Prostate gland (tissue), 2 donors: ENCODE results near the gene PLEKHA7. TPM values are rescaled to one million over a fixed set of nuclear protein-coding genes. Genes with fewer than 3 reads are reported as not detected.
"Not testable (repeated sequence)": the region's sequence is repeated elsewhere in the genome, so short reads cannot be mapped to it uniquely, and the experiment has no call there.

ENCODE experiments used
- DNase-seq: peaks from one replicate; pipeline ENCODE4 v3.0.0-alpha.2; 2019; ENCODE audit warnings: low spot score
- H3K27ac ChIP-seq, 2 donors: fragments of 200-600 bp; sonication (generic); 2 replicates each; pipeline ENCODE4 v1.5.1; 2017 to 2019
- H3K27me3 ChIP-seq: fragments of 200-600 bp; sonication (generic); replicated peaks from 2 replicates; pipeline ENCODE4 v1.5.1; 2019; ENCODE audit not compliant: insufficient read depth
- H3K36me3 ChIP-seq, 2 donors: fragments of 200-600 bp; sonication (generic); 1 replicate in 1 of 2; 2 replicates in 1 of 2; pipeline versions ENCODE4 v1.5.1 to v1.8.1; 2017 to 2019
- H3K4me1 ChIP-seq: fragments of 200-600 bp; sonication (generic); replicated peaks from 2 replicates; pipeline ENCODE4 v1.5.1; 2019
- H3K4me3 ChIP-seq, 2 donors: fragments of 200-600 bp; sonication (generic); 2 replicates each; pipeline ENCODE4 v1.5.1; 2017 to 2019
- H3K9me3 ChIP-seq: fragments of 200-600 bp; sonication (generic); 2 replicates; pipeline ENCODE4 v1.5.1; 2017
- POLR2A ChIP-seq: fragments of 450-650 bp; IDR thresholded peaks from one replicate; pipeline ENCODE4 v1.6.1; 2016; ENCODE audit warnings: antibody characterized with exemption, mild to moderate bottlenecking
- POLR2AphosphoS5 ChIP-seq: sonication (generic); formaldehyde crosslinking; IDR thresholded peaks from one replicate; pipeline ENCODE4 v1.6.1; 2017; ENCODE audit warnings: antibody characterized with exemption
- WGBS: methylation state at CpG from one replicate; pipeline ENCODE4 v1.1.5; 2018; 5-methylcytosine and 5-hydroxymethylcytosine counted together
- intact Hi-C: fragments of 100-400 bp; cut with DNase I; formaldehyde crosslinking; loops from one replicate; pipeline ENCODE4 v1.14.2; 2022
- total RNA-seq, 2 donors: library from RNA; depleted of rRNA; stranded (reverse); fragments of >200 nt; gene quantifications; one replicate each; pipeline ENCODE4 v1.1.0, GENCODE V29; 2016
- TF ChIP-seq, protein P1 (sequence below), 4 experiments: fragments of 200-600 bp in 2 of 4; fragments of 450-650 bp in 2 of 4; sonication (generic) in 2 of 4; IDR thresholded peaks; 1 replicate in 3 of 4; 2 replicates in 1 of 4; pipeline ENCODE4 v1.5.1; 2016 to 2019; ENCODE audit warnings: antibody characterized with exemption in 4 of 4, mild to moderate bottlenecking in 2 of 4, moderate library complexity in 2 of 4

PLEKHA7 gene
- total RNA-seq, 2 donors from 2014 or later: 14.6 to 38.3 TPM

- no peak overlapping the region for H3K4me3 ChIP-seq
- H3K27me3 ChIP-seq: no peaks in the 10 kb centered on the region
- no peaks in the 10 kb centered on the region for H3K4me1 ChIP-seq
- no peak for DNase-seq
- no peaks in the 10 kb centered on the region for H3K9me3 ChIP-seq
- WGBS: 78% methylated on average over 4 of the region's 4 CpGs
- intact Hi-C loops: no loop called here
- no peak overlapping the region for H3K27ac ChIP-seq
- TF ChIP-seq POLR2A (no peak), POLR2AphosphoS5 (no peak)
- TF ChIP-seq, protein P1, sequence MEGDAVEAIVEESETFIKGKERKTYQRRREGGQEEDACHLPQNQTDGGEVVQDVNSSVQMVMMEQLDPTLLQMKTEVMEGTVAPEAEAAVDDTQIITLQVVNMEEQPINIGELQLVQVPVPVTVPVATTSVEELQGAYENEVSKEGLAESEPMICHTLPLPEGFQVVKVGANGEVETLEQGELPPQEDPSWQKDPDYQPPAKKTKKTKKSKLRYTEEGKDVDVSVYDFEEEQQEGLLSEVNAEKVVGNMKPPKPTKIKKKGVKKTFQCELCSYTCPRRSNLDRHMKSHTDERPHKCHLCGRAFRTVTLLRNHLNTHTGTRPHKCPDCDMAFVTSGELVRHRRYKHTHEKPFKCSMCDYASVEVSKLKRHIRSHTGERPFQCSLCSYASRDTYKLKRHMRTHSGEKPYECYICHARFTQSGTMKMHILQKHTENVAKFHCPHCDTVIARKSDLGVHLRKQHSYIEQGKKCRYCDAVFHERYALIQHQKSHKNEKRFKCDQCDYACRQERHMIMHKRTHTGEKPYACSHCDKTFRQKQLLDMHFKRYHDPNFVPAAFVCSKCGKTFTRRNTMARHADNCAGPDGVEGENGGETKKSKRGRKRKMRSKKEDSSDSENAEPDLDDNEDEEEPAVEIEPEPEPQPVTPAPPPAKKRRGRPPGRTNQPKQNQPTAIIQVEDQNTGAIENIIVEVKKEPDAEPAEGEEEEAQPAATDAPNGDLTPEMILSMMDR (IDR thresholded peaks at IDR 0.05): no peak
- H3K36me3 ChIP-seq: no peaks in the 10 kb centered on the region
Measured at GRCh38 chr11:16911186-16911585, 103.0 kb downstream of the PLEKHA7 start.

- DNase-seq: no peak
- Histone ChIP-seq H3K4me1 (no peaks in the 10 kb centered on the region), H3K4me3 (no peak overlapping the region), H3K9me3 (no peaks in the 10 kb centered on the region), H3K27me3 (no peaks in the 10 kb centered on the region), H3K27ac (no peak overlapping the region), H3K36me3 (no peaks in the 10 kb centered on the region)
- TF ChIP-seq POLR2A (no peak), POLR2AphosphoS5 (no peak)
- TF ChIP-seq, protein P1 (IDR thresholded peaks at IDR 0.05): no peak
- intact Hi-C loops: no loop called here
- 67% methylated on average over 3 of the region's 3 CpGs for WGBS
Measured at GRCh38 chr11:16909359-16910035, 104.7 kb downstream of the PLEKHA7 start.

- Histone ChIP-seq H3K4me3 (no peak overlapping the region), H3K27ac (no peak overlapping the region), H3K36me3 (no peaks in the 10 kb centered on the region), H3K9me3 (no peaks in the 10 kb centered on the region), H3K27me3 (no peaks in the 10 kb centered on the region), H3K4me1 (no peaks in the 10 kb centered on the region)
- WGBS: 89% methylated on average over 1 of the region's 1 CpG
- no peak for DNase-seq
- no peak for TF ChIP-seq POLR2A
- TF ChIP-seq, protein P1 (IDR thresholded peaks at IDR 0.05): no peak
- no peak for TF ChIP-seq POLR2AphosphoS5
- intact Hi-C loops: no loop called here
Measured at GRCh38 chr11:16905375-16905774, 108.8 kb downstream of the PLEKHA7 start.

DNA sequence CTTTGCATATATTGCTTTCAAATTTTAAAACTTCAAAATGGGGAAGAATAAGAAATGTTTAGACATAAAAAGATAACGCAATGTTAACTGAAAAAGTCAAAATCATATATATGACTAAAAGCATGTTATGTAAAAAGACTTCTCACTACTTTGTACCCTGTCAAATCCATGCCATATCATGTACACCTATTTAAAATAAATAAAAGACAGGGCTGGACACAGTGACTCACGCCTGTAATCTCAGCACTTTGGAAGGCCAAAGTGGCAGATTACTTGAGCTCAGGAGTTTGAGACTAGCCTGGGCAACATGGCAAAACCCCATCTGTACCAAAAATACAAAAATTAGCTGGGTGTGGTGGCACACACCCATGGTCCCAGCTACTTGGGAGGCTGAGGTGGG is 109.5 kb downstream of the PLEKHA7 start:
- H3K9me3 ChIP-seq, H3K4me3 ChIP-seq, DNase-seq, H3K27ac ChIP-seq, H3K27me3 ChIP-seq, H3K4me1 ChIP-seq, H3K36me3 ChIP-seq, intact Hi-C loops: not testable (repeated sequence)
- 92% methylated on average over 2 of the region's 2 CpGs for WGBS

DNA sequence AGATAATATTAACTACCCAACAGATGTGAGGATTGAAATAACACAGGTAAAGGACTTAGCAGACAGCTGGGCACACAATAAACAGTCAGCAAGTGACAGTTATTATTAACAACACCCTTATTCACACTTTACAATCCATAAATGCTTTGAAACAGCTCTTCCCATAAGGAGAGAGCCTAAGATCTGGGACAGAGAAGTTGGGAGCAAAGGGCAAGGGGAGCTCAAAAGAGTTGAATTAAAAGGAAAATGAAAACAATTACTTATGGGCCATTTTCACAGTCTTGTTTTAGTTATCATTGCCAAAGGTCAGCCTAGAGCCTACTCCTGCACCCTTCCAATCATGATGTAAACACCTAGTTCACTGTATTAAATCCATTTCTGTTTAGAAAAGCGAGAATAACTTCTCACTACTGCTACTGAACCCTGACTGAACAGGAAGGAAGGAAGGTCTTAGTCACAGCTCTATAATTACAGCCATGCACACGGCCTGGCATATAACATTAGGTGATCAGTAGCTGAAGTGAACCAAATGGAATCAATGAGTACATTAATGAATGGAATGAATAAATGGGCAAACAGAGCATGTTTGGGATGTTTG is 111.3 kb downstream of the PLEKHA7 start:
- Histone ChIP-seq H3K9me3 (no peaks in the 10 kb centered on the region), H3K36me3 (no peaks in the 10 kb centered on the region), H3K27me3 (no peaks in the 10 kb centered on the region), H3K4me1 (no peaks in the 10 kb centered on the region), H3K4me3 (no peak overlapping the region), H3K27ac (no peak overlapping the region)
- intact Hi-C loops: no loop called here
- no peak for DNase-seq
- 86% methylated on average over 2 of the region's 2 CpGs for WGBS
- TF ChIP-seq POLR2A (no peak), POLR2AphosphoS5 (no peak)
- TF ChIP-seq, protein P1 (IDR thresholded peaks at IDR 0.05): no peak
